Measurements from ENCODE around the gene CRACR2B.

The CRACR2B gene

GRCh38 chr11:836274-836673, 8.6 kb downstream of the CRACR2B start:
- Mint-ChIP-seq H3K4me1 (peaks cover 30% of the 10 kb centered on the region), H3K4me3 (no peak overlapping the region), H3K36me3 (peaks cover 38% of the 10 kb centered on the region), H3K27ac (no peak overlapping the region), H3K9me3 (no peaks in the 10 kb centered on the region)
- no peak for ATAC-seq
- no peak for DNase-seq (ENCODE audit: low spot score in 2 of 2)

- no peak overlapping the region for H3K27ac Mint-ChIP-seq
- H3K4me3 Mint-ChIP-seq = no peak overlapping the region
- ATAC-seq (no peak), DNase-seq (ENCODE audit: low spot score in 2 of 2) (no peak)
- peaks cover 41% of the 10 kb centered on the region for H3K36me3 Mint-ChIP-seq
- peaks cover 32% of the 10 kb centered on the region for H3K4me1 Mint-ChIP-seq
- H3K9me3 Mint-ChIP-seq = no peaks in the 10 kb centered on the region
These were observed 9.0 kb downstream of the CRACR2B start for GRCh38 chr11:836700-837099.

GRCh38 chr11:837189-837989, 9.7 kb downstream of the CRACR2B start:
- Mint-ChIP-seq H3K4me1 (peaks cover 32% of the 10 kb centered on the region), H3K4me3 (no peak overlapping the region), H3K36me3 (peaks cover 41% of the 10 kb centered on the region), H3K27ac (no peak overlapping the region), H3K9me3 (no peaks in the 10 kb centered on the region)
- no peak for ATAC-seq
- DNase-seq (ENCODE audit: low spot score in 2 of 2) = no peak

GRCh38 chr11:837990-838307, 10.2 kb downstream of the CRACR2B start:
- Mint-ChIP-seq H3K9me3 (no peaks in the 10 kb centered on the region), H3K4me3 (no peak overlapping the region), H3K27ac (no peak overlapping the region), H3K4me1 (peaks cover 32% of the 10 kb centered on the region), H3K36me3 (peaks cover 41% of the 10 kb centered on the region)
- no peak for ATAC-seq
- DNase-seq (ENCODE audit: low spot score in 2 of 2) = no peak

- DNase-seq (ENCODE audit: low spot score in 2 of 2) (no peak), ATAC-seq (no peak)
- Mint-ChIP-seq H3K36me3 (peaks cover 41% of the 10 kb centered on the region), H3K9me3 (no peaks in the 10 kb centered on the region), H3K4me1 (peaks cover 37% of the 10 kb centered on the region), H3K4me3 (no peak overlapping the region), H3K27ac (no peak overlapping the region)
These were observed 10.9 kb downstream of the CRACR2B start for GRCh38 chr11:838441-839279.

GRCh38 chr11:839280-839623, 11.5 kb downstream of the CRACR2B start:
- Mint-ChIP-seq H3K4me1 (peaks cover 34% of the 10 kb centered on the region), H3K9me3 (no peaks in the 10 kb centered on the region), H3K4me3 (no peak overlapping the region), H3K27ac (no peak overlapping the region), H3K36me3 (peaks cover 41% of the 10 kb centered on the region)
- no peak for ATAC-seq
- no peak for DNase-seq (ENCODE audit: low spot score in 2 of 2)

- DNase-seq (ENCODE audit: low spot score in 2 of 2) = no peak
- peaks cover 41% of the 10 kb centered on the region for H3K36me3 Mint-ChIP-seq
- H3K9me3 Mint-ChIP-seq = no peaks in the 10 kb centered on the region
- peaks cover 30% of the 10 kb centered on the region for H3K4me1 Mint-ChIP-seq
- ATAC-seq = no peak
- H3K4me3 Mint-ChIP-seq = peak overlapping the region; percentile 77
- H3K27ac Mint-ChIP-seq = peak overlapping the region; percentile 87
These were observed 12.3 kb downstream of the CRACR2B start for GRCh38 chr11:839875-840617.

GRCh38 chr11:841981-842369, 14.3 kb downstream of the CRACR2B start:
- peak overlapping the region; percentile 87 for H3K27ac Mint-ChIP-seq
- peak; percentile 49 for ATAC-seq
- peaks cover 37% of the 10 kb centered on the region for H3K36me3 Mint-ChIP-seq
- H3K4me1 Mint-ChIP-seq = peaks cover 30% of the 10 kb centered on the region
- no peaks in the 10 kb centered on the region for H3K9me3 Mint-ChIP-seq
- DNase-seq (ENCODE audit: low spot score in 2 of 2) = no peak
- H3K4me3 Mint-ChIP-seq = peak overlapping the region; percentile 77

- Mint-ChIP-seq H3K36me3 (peaks cover 34% of the 10 kb centered on the region), H3K27ac (peak within 1 kb of the TSS; percentile 87), H3K4me1 (peaks cover 30% of the 10 kb centered on the region), H3K9me3 (no peaks in the 10 kb centered on the region), H3K4me3 (peak within 1 kb of the TSS; percentile 77)
- DNase-seq (ENCODE audit: low spot score in 2 of 2) = peak; percentile 83 to 93
- ATAC-seq = peak; percentile 84
These were observed 14.8 kb downstream of the CRACR2B start, which contains the start of the genes POLR2L and TSPAN4 for GRCh38 chr11:842370-843002. POLR2L (minus strand) TSS chr11:842529; CDS start chr11:842508, 21 bp downstream. TSPAN4 (plus strand) TSS chr11:842852; CDS start chr11:850305, 7,453 bp downstream.

- Mint-ChIP-seq H3K9me3 (no peaks in the 10 kb centered on the region), H3K4me3 (peak overlapping the region; percentile 77), H3K27ac (peak overlapping the region; percentile 43), H3K4me1 (peaks cover 29% of the 10 kb centered on the region), H3K36me3 (peaks cover 31% of the 10 kb centered on the region)
- DNase-seq (ENCODE audit: low spot score in 2 of 2) (no peak), ATAC-seq (no peak)
These were observed 15.5 kb downstream of the CRACR2B start for GRCh38 chr11:843086-843734.

- ATAC-seq (no peak), DNase-seq (ENCODE audit: low spot score in 2 of 2) (no peak)
- Mint-ChIP-seq H3K36me3 (peaks cover 24% of the 10 kb centered on the region), H3K4me1 (peaks cover 27% of the 10 kb centered on the region), H3K4me3 (peak overlapping the region; percentile 77), H3K9me3 (no peaks in the 10 kb centered on the region), H3K27ac (peak overlapping the region; percentile 43)
These were observed 16.3 kb downstream of the CRACR2B start for GRCh38 chr11:843818-844692.

GRCh38 chr11:844693-845644, 17.2 kb downstream of the CRACR2B start:
- DNase-seq (ENCODE audit: low spot score in 2 of 2) = no peak
- Mint-ChIP-seq H3K27ac (no peak overlapping the region), H3K4me3 (peak overlapping the region; percentile 77), H3K4me1 (peaks cover 27% of the 10 kb centered on the region), H3K36me3 (peaks cover 16% of the 10 kb centered on the region), H3K9me3 (no peaks in the 10 kb centered on the region)
- ATAC-seq = no peak
